Breast epithelium (tissue), 3 donors: Measurements from ENCODE around the gene TP63.

Experiments used
- CTCF ChIP-seq, 3 donors: fragments of 450-650 bp; IDR thresholded peaks; one replicate each; pipeline ENCODE4 v1.5.1; 2016 to 2017; ENCODE audit warnings: antibody characterized with exemption in 3 of 3, mild to moderate bottlenecking in 3 of 3, moderate library complexity in 3 of 3
- POLR2A ChIP-seq: fragments of 450-650 bp; IDR thresholded peaks from one replicate; pipeline ENCODE4 v1.6.1; 2016; ENCODE audit warnings: antibody characterized with exemption, mild to moderate bottlenecking, moderate library complexity

DNA sequence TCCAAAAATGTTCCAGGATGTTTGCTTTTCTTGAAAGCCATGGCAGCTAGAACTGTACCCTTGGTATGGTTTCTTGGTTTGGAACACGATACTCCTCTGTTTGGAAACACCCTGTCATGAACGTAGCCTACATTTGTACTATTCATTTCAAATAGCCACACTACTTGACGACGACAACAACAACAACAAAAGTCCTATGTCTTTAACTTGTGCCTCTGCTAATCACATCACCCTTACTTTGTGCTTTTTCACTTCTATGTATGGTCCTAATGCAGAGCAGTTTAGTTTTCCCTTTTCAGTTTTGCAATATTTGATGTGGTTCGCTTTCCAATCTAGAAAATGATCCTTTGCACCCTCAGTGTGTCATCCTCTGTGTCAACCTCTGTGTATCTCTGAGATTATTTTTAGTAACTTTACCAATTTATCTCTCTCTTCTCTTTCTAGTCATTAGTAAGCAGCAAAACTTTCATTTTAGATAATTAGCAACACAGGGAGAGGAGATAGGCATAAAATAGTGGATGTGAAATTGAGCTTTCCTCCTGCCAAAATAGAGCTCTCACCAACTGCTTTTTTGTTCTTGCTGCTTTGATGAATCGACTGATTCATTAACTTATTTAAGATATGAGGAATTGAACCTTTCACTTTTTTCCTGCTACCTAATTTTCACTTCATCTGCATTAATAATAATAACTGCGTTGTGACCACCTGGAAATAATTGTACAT, 44.1 kb upstream of the TP63 start:
- no peak for TF ChIP-seq CTCF (IDR thresholded peaks at IDR 0.05)
- TF ChIP-seq POLR2A, result no peak
